ENCODE results near the gene PAQR4.

DNA sequence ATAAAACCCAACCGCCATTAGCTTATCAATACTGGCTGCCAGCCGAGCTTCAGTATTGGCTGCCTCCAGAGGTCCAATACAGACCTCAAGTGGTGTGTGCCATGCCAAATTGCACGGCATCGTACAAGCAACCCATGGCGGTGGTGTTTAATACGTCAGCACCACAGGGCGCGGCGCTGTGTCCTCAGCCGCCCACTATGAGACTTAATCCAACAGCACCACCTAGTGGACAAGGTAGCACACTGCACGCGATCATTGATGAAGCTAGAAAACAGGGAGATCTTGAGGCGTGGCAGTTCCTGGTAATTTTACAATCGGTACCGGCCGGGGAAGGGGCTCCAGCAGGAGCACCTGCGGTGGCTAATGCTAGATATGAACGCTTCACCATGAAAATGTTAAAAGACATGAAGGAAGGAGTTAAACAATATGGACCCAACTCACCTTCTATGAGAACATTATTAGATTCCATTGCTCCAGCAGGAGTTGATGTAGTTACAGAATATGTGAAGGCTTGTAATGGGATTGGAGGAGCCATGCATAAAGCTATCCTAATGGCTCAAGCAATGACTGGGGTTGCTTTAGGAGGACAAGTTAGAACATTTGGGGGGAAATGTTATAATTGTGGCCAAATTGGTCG, 42.0 kb upstream of the PAQR4 start:
- TF ChIP-seq POLR2A (IDR thresholded peaks at IDR 0.05) = no peak
- TF ChIP-seq CTCF (IDR thresholded peaks at IDR 0.05) = peak in 3 of 4 experiments; percentile 94 to 98 (median 97)
- TF ChIP-seq POLR2AphosphoS5 (IDR thresholded peaks at IDR 0.05) = no peak
- TF ChIP-seq EP300 (IDR thresholded peaks at IDR 0.05) = no peak

Measured in gastroesophageal sphincter (tissue), 3 donors.